Smooth muscle cell of the brain vasculature (primary cell): Measurements from ENCODE around the gene PTCRA.
"Not testable (repeated sequence)": the region's sequence is repeated elsewhere in the genome, so short reads cannot be mapped to it uniquely, and the experiment has no call there.

ENCODE experiments used
- DNase-seq: peaks from one replicate; pipeline ENCODE4 v3.0.0-alpha.2; 2012; ENCODE audit warnings: low read depth, low spot score

The PTCRA gene, protein sequence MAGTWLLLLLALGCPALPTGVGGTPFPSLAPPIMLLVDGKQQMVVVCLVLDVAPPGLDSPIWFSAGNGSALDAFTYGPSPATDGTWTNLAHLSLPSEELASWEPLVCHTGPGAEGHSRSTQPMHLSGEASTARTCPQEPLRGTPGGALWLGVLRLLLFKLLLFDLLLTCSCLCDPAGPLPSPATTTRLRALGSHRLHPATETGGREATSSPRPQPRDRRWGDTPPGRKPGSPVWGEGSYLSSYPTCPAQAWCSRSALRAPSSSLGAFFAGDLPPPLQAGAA

DNA sequence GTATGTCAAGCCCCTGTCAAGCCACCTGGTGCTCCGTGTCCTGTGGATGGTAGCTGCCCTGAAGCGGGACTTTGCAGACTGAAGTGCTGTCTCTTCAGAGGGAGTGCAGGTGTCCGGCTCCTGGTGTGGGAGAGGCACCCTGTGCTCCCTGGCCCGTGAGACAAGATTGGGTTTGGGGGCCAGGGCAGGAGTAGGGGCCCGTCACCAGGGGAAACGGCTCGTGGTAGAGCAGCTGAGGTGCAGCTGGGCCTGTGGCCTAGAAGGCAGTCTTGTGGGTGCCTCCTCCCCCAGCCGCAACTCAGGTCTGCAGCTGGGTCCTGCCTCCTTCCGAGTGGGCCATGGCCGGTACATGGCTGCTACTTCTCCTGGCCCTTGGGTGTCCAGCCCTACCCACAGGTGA, at the start of gene PTCRA:
Gene PTCRA, plus strand, starts transcription at position 322 of the 400 bp plus-strand sequence. Its CDS starts 17 bp downstream, at position 339.
- no peak for DNase-seq

GRCh38 chr6:42870145-42870936, 45.5 kb upstream of the PTCRA start:
- DNase-seq: no peak

DNA sequence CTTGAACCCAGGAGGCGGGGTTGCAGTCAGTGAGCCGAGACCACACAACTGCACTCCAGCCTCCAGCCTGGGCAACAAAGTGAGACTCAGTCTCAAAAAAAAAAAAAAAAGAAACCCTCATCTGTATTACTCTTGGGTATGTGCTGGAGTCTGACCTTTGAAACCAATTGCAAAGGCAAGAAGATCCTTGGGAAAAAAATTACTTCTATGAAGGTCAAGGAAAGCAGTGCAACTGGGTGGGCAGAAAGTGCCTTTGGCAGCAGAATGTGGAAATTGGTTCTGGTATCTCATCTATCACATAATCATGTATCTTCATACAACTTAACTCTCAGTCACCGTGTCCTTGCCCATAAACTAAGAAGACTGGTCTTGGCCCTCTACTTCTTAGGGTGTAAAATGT, 44.1 kb upstream of the PTCRA start:
- DNase-seq: no peak

GRCh38 chr6:42873313-42873712, 42.5 kb upstream of the PTCRA start:
- no peak for DNase-seq

DNA sequence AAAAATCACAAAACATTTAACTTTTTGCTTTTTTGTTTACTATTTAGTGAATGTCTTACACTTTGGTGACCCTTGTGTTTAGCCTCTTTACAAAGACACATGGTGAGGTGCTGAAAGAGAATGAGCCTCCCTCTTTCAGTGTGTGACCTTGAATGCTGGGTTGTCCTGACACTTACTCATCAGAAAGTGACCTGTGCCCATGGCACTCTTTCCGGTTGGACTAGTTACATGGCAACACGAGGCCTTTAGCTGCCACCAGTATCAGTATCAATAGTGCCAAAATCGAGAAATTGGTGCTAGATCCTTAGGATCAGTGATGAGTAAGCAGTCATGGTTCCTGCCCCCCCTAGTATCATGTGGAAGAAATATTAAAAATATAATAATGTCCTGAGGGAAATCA, 38.2 kb upstream of the PTCRA start:
- no peak for DNase-seq

GRCh38 chr6:42879372-42880239, 36.2 kb upstream of the PTCRA start, which contains the start of gene RPL7L1:
Gene RPL7L1 (plus strand): TSS chr6:42879616. CDS start chr6:42879911, 295 bp downstream.
- DNase-seq: peak; percentile 70

DNA sequence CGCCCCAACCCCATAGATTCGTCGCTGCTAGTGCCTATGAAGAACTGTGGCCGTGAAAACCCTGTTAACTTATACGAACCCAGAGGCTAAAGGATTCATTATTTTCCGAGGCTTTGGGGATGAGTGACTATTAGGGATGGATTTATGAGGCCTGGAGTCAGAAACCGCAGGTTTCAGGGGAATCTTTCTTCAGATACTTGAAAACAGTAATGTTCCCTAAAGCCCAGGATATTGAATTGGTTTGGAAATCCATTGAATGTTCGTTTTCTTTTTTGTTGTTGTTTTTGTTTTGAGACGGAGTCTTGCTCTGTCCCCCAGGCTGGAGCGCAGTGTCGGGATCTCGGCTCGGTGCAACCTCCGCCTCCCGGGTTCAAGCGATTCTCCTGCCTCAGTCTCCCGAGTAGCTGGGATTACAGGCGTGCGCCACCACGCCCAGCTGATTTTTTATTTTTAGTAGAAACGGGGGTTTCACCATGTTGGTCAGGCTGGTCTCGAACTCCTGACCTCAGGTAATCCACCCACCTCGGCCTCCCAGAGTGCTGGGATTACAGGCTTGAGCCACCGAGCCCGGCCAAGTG, 35.5 kb upstream of the PTCRA start:
- DNase-seq: not testable (repeated sequence)

- not testable (repeated sequence) for DNase-seq
These were observed 35.0 kb upstream of the PTCRA start for GRCh38 chr6:42880871-42881270.

DNA sequence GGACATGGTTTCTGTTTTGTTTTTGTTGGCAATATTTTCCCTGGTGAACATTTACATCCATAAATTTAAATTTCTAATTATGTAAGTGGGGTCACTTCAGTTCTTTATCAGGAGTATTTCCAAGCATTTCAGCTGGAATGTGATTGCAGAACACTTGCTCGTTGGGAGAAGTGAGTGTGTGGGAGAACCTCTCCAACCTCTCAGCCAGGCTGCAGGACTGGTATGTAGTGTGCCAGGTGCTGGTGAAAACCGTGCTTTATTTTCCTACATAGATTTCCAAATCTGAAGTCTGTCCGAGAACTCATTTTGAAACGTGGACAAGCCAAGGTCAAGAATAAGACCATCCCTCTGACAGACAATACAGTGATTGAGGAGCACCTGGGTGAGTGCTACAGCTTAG, 30.2 kb upstream of the PTCRA start:
- DNase-seq: no peak

- DNase-seq: not testable (repeated sequence)
These were observed 27.7 kb upstream of the PTCRA start for GRCh38 chr6:42888201-42888600.

GRCh38 chr6:42889815-42890214, 26.0 kb upstream of the PTCRA start:
- no peak for DNase-seq

GRCh38 chr6:42890311-42891198, 25.3 kb upstream of the PTCRA start:
- peak; percentile 86 for DNase-seq

DNA sequence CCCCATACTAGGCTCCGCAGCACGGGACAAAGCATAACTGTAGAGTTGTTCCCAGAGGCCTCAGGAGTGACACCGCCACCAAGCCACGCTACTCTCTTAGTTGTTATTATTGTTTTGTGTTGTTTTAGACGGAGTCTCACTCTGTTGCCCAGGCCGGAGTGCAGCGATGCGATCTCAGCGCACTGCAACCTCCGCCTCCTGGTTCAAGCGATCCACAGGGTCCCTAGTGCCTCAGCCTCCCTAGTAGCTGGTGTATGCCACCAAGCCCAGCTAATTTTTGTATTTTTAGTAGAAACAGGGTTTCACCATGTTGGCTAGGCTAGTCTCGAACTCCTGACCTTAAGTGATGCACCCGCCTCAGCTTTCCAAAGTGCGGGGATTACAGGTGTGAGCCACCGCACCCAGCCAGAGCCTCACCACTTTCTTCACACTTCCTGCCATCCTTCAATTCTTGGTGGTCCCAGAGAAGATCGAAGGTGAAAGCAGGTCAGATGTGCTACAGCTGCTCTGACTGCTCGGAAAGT, 24.6 kb upstream of the PTCRA start:
- no peak for DNase-seq

DNA sequence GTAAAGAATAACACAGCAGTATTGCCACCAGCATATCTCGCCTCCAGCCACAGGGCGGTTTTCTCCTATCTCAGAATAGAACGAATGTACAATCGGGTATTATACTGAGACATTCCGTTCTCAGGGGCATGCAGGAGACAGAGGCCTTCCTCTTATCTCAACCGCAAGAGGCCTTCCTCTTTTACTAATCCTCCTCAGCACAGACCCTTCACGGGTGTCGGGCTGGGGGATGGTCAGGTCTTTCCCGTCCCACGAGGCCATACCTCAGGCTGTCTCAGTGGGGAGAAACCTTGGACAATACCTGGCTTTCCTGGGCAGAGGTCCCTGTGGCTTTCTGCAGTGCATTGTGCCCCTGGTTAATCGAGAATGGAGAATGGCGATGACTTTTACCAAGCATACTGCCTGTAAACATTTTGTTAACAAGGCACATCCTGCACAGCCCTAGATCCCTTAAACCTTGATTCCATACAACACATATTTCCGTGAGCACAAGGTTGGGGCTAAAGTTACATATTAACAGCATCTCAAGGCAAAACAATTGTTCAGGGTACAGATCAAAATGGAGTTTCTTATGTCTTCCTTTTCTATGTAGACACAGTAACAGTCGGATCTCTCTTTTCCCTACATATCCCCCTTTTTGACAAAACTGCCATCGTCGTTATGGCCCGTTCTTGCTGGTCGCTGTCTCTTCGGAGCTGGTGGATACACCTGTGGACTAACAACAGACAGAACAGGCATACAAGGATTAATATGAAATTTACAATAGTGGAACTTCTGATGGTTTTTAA, 21.6 kb upstream of the PTCRA start:
- not testable (repeated sequence) for DNase-seq

GRCh38 chr6:42896178-42896719, 19.6 kb upstream of the PTCRA start:
- DNase-seq: no peak

DNA sequence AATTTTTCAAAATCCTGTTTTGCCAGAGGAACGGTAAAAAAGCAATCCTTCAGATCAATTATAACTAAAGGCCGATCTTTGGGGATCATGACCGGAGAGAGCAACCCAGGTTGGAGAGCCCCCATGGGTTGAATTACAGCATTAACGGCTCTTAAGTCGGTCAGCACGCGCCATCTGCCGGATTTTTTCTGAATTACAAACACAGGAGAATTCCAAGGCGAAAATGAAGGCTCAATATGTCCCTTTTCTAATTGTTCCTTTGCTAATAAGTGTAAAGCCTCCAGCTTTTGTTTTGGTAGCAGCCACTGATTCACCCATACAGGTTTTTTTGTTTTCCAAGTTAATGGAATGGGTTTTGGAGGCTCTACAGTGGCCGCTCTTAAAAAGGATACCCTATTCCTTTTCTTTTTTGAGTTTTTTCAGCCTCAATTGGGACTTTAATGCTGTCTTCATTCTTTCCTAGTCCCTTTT, 16.9 kb upstream of the PTCRA start:
- peak; percentile 33 for DNase-seq

GRCh38 chr6:42899871-42900270, 16.0 kb upstream of the PTCRA start:
- no peak for DNase-seq

- DNase-seq: peak; percentile 59
These were observed 14.3 kb upstream of the PTCRA start for GRCh38 chr6:42901538-42901957.
